ENCODE measurements around the gene MON2.

DNA sequence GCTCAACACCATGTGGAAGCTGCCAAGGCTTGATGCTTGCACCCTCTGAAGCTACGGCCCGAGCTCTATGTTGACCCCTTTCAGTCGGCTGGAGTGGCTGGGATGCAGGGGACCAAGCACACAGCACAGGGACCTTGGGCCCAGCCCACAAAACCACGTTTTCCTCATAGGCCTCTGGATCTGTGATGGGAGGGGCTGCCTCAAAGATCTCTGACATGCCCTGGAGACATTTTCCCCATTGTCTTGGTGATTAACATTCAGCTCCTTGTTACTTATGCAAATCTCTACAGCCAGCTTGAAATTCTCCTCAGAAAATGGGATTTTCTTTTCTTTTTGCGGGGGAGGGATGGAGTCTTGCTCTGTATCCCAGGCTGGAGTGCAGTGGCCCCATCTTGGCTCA is 46.3 kb downstream of the MON2 start:
- TF ChIP-seq, protein P1, sequence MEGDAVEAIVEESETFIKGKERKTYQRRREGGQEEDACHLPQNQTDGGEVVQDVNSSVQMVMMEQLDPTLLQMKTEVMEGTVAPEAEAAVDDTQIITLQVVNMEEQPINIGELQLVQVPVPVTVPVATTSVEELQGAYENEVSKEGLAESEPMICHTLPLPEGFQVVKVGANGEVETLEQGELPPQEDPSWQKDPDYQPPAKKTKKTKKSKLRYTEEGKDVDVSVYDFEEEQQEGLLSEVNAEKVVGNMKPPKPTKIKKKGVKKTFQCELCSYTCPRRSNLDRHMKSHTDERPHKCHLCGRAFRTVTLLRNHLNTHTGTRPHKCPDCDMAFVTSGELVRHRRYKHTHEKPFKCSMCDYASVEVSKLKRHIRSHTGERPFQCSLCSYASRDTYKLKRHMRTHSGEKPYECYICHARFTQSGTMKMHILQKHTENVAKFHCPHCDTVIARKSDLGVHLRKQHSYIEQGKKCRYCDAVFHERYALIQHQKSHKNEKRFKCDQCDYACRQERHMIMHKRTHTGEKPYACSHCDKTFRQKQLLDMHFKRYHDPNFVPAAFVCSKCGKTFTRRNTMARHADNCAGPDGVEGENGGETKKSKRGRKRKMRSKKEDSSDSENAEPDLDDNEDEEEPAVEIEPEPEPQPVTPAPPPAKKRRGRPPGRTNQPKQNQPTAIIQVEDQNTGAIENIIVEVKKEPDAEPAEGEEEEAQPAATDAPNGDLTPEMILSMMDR (IDR thresholded peaks at IDR 0.05) = no peak
- TF ChIP-seq ZFX (IDR thresholded peaks at IDR 0.05; ENCODE audit: borderline replicate concordance) = no peak
